ENCODE results near the gene FMN1.

DNA sequence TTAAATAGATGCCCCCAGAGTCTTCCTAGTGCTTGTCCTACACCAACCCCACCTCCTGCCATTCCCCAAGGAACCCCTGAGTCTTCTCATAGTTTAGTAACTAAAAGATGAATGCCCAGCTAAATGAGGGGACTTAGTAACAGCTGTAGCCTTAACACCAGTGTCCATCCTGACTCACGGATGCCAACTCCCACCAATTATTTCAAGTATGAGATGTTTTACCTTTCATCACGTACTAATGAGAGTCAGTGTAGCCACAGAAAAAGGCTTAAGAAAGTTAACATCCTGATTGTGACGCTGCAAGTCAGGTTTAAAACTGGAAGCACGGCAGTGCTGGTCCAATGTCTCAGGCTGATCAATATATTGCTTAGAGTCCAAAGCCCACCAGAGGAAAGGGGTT, 109.9 kb downstream of the FMN1 start:
- TF ChIP-seq, protein P1, sequence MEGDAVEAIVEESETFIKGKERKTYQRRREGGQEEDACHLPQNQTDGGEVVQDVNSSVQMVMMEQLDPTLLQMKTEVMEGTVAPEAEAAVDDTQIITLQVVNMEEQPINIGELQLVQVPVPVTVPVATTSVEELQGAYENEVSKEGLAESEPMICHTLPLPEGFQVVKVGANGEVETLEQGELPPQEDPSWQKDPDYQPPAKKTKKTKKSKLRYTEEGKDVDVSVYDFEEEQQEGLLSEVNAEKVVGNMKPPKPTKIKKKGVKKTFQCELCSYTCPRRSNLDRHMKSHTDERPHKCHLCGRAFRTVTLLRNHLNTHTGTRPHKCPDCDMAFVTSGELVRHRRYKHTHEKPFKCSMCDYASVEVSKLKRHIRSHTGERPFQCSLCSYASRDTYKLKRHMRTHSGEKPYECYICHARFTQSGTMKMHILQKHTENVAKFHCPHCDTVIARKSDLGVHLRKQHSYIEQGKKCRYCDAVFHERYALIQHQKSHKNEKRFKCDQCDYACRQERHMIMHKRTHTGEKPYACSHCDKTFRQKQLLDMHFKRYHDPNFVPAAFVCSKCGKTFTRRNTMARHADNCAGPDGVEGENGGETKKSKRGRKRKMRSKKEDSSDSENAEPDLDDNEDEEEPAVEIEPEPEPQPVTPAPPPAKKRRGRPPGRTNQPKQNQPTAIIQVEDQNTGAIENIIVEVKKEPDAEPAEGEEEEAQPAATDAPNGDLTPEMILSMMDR (conservative IDR thresholded peaks at IDR 0.05), result no peak
- no peak for TF ChIP-seq ZFX (IDR thresholded peaks at IDR 0.05)

All from C4-2B (cell line).